GM12864 (cell line): ENCODE measurements around the gene FILIP1L.

Experiments used
- DNase-seq: peaks from one replicate; pipeline ENCODE4 v3.0.0-alpha.2; 2011; ENCODE audit warnings: low read depth
- H3K4me3 ChIP-seq: 2 replicates; pipeline ENCODE4 v1.5.1; 2011; ENCODE audit warnings: mild to moderate bottlenecking, low read depth, low read length, control low read depth
- CTCF ChIP-seq: IDR thresholded peaks from 2 replicates; pipeline ENCODE4 v1.5.1; 2011; ENCODE audit warnings: low read depth, mild to moderate bottlenecking, moderate library complexity, low read length, control low read depth, inconsistent platforms; ENCODE audit errors: missing control alignments

Gene FILIP1L

GRCh38 chr3:99809565-99809964 is 304.7 kb downstream of the FILIP1L start:
- H3K4me3 ChIP-seq: no peak overlapping the region
- no peak for DNase-seq
- TF ChIP-seq CTCF: no peak

GRCh38 chr3:99808163-99808794 is 306.0 kb downstream of the FILIP1L start:
- H3K4me3 ChIP-seq: no peak overlapping the region
- peak; percentile 89 for TF ChIP-seq CTCF
- DNase-seq: peak; percentile 27

- no peak for TF ChIP-seq CTCF
- no peak for DNase-seq
- H3K4me3 ChIP-seq: no peak overlapping the region
Measured at GRCh38 chr3:99805160-99805559, 309.1 kb downstream of the FILIP1L start.

GRCh38 chr3:99803297-99803696 is 311.0 kb downstream of the FILIP1L start:
- no peak overlapping the region for H3K4me3 ChIP-seq
- no peak for DNase-seq
- TF ChIP-seq CTCF: no peak

GRCh38 chr3:99799422-99799821 is 314.9 kb downstream of the FILIP1L start:
- DNase-seq: no peak
- no peak for TF ChIP-seq CTCF
- no peak overlapping the region for H3K4me3 ChIP-seq

GRCh38 chr3:99795573-99795972 is 318.7 kb downstream of the FILIP1L start:
- no peak overlapping the region for H3K4me3 ChIP-seq
- no peak for TF ChIP-seq CTCF
- DNase-seq: no peak

GRCh38 chr3:99794485-99794884 is 319.8 kb downstream of the FILIP1L start:
- DNase-seq: no peak
- H3K4me3 ChIP-seq: no peak overlapping the region
- TF ChIP-seq CTCF: no peak
